ENCODE results near the gene SPINK1.

DNA sequence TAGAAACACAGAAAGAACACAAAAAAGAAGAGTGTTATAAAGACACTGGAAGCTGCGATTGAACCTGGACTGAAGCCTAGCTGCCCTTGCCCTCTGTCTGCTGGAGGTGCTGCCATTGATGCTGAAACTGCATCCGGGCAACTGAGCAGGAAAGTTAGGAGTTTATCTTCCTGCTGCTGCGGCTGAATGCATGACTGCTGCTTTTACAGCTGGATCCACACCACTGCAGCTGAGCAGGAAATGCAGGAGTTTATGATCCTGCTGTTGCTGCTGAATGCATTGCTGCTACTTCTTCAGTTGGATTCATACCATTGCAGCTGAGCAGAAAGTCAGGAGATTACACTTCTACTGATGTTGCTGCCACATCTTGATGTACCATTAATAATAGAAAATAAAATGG is 27.1 kb downstream of the SPINK1 start:
- TF ChIP-seq CTCF (IDR thresholded peaks at IDR 0.05) = no peak
- TF ChIP-seq POLR2A (IDR thresholded peaks at IDR 0.05) = no peak
